Esophagus muscularis mucosa (tissue), 3 donors: ENCODE data around the gene AFMID.

Source experiments
- CTCF ChIP-seq, 3 experiments: fragments of 200-600 bp in 2 of 3; fragments of 450-650 bp in 1 of 3; sonication (generic) in 2 of 3; IDR thresholded peaks; one replicate each; pipeline ENCODE4 v1.5.1; 2017 to 2019; ENCODE audit warnings: antibody characterized with exemption in 3 of 3, mild to moderate bottlenecking in 2 of 3, moderate library complexity in 1 of 3
- POLR2A ChIP-seq: fragments of 450-650 bp; IDR thresholded peaks from one replicate; pipeline ENCODE4 v1.6.1; 2017; ENCODE audit warnings: antibody characterized with exemption, moderate library complexity, mild to moderate bottlenecking, low read depth
- POLR2AphosphoS5 ChIP-seq, 2 donors: sonication (generic); formaldehyde crosslinking; IDR thresholded peaks; one replicate each; pipeline ENCODE4 v1.6.1; 2017; ENCODE audit warnings: antibody characterized with exemption in 2 of 2

GRCh38 chr17:78230252-78230962 is 43.2 kb downstream of the AFMID start:
- TF ChIP-seq CTCF (IDR thresholded peaks at IDR 0.05) (no peak), POLR2AphosphoS5 (IDR thresholded peaks at IDR 0.05) (no peak), POLR2A (no peak)
